ENCODE measurements around the gene ENPP1.

The ENPP1 gene

DNA sequence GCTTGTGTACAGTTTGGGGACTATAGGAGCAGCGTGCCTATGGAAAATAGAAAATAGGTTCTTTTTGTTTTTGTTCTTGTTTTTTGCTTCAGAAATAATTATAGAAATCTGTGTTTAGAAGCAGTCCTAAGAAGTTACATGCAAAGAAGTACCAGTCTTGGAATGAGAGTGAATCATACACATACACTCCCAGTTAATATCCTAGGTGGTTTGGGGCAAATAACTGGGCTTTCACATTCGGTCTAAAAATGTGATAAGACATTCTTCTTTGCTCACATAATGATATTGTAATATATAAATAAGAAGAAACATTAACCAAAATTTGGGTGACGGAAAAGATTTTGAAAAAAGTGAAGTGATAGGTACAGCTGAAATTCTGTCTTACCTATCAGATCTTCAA, 61.0 kb downstream of the ENPP1 start:
- intact Hi-C loops (cut with DNase I; ENCODE audit: low total_unique reads), result no loop called here
- no peaks in the 10 kb centered on the region for H3K27me3 ChIP-seq
- peaks cover 0 to 21% (median 0%) of the 10 kb centered on the region in 3 donors for H3K36me3 ChIP-seq
- no peaks in the 10 kb centered on the region for H3K9me3 ChIP-seq
- H3K27ac ChIP-seq, result no peak overlapping the region
- H3K4me1 ChIP-seq, result no peaks in the 10 kb centered on the region
- no peak for DNase-seq
- no peak overlapping the region for H3K4me3 ChIP-seq
- TF ChIP-seq, protein P1, sequence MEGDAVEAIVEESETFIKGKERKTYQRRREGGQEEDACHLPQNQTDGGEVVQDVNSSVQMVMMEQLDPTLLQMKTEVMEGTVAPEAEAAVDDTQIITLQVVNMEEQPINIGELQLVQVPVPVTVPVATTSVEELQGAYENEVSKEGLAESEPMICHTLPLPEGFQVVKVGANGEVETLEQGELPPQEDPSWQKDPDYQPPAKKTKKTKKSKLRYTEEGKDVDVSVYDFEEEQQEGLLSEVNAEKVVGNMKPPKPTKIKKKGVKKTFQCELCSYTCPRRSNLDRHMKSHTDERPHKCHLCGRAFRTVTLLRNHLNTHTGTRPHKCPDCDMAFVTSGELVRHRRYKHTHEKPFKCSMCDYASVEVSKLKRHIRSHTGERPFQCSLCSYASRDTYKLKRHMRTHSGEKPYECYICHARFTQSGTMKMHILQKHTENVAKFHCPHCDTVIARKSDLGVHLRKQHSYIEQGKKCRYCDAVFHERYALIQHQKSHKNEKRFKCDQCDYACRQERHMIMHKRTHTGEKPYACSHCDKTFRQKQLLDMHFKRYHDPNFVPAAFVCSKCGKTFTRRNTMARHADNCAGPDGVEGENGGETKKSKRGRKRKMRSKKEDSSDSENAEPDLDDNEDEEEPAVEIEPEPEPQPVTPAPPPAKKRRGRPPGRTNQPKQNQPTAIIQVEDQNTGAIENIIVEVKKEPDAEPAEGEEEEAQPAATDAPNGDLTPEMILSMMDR (IDR thresholded peaks at IDR 0.05), result no peak

DNA sequence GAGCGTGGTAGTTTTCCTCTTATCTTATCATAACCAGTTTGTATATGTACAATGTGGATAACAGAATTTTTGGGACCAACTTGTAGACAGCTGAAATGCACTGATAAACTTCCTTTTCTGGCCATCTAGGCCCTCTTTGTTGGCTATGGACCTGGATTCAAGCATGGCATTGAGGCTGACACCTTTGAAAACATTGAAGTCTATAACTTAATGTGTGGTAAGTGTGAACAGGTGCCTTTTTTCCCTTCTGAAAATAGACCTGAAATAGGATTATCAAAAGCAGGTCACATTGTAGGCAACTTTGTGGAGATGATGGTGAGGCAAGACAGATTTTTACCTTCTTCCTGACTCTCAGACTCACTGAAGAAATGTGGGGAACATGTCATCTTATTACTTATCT, 67.8 kb downstream of the ENPP1 start:
- intact Hi-C loops (cut with DNase I; ENCODE audit: low total_unique reads), result no loop called here
- DNase-seq, result no peak
- Histone ChIP-seq H3K9me3 (no peaks in the 10 kb centered on the region), H3K27me3 (no peaks in the 10 kb centered on the region), H3K4me1 (no peaks in the 10 kb centered on the region), H3K4me3 (no peak overlapping the region), H3K27ac (no peak overlapping the region), H3K36me3 (peaks cover 17 to 48% (median 34%) of the 10 kb centered on the region in 3 donors)
- TF ChIP-seq, protein P1 (IDR thresholded peaks at IDR 0.05), result no peak

DNA sequence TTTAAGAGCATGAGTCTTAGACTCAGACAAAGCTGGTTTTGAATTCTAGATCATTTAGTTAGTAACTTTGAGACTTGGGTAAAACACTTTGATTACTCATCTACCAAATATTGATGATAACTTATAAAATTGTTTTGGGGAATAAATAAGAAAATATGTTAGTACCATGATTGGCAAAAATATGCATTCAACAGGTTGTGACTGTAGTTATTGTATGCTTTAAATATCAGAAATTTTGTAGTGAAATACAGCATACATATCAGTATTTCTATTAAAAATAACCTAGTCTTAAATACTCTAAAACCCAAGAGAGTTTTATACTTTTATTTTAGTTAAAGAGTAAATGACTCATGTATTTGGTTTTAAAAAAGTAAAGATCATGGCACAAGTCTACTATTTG, 68.7 kb downstream of the ENPP1 start:
- Histone ChIP-seq H3K27ac (no peak overlapping the region), H3K4me1 (no peaks in the 10 kb centered on the region), H3K27me3 (no peaks in the 10 kb centered on the region), H3K4me3 (no peak overlapping the region), H3K36me3 (peaks cover 17 to 50% (median 36%) of the 10 kb centered on the region in 3 donors), H3K9me3 (no peaks in the 10 kb centered on the region)
- TF ChIP-seq, protein P1 (IDR thresholded peaks at IDR 0.05), result no peak
- no peak for DNase-seq
- intact Hi-C loops (cut with DNase I; ENCODE audit: low total_unique reads), result no loop called here

DNA sequence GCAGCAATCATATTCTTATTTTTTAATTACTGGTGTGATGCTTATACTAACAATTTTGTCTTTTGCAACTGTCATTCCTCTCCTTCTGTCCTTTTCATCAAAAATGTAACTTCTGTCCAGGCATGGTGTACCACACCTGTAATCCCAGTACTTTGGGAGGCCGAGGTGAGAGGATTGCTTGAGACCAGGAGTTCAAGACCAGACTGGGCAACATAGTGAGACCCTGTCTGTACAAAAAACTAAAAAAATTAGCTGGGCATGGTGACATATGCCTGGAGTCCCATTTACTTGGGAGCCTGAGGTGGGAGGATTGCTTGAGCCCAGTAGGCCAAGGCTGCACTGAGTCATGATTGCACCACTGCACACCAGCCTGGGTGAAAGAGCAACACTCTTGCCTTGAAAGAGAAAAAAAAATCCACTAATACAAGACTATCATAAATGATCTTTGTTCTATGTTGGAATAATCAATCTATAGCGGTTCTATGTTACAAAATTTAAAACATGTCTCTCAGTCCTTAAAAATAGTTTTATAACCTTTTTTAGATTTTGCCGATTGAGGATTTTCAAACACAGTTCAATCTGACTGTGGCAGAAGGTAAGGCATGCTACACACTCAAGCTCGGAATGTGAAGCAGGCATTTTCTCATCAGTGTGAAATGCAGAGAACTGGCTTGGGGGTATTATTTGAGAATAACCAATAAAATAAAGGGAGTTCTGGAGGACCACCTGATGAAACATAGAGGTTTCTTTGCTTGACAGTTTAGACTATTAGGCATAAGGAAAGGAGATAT, 70.4 kb downstream of the ENPP1 start:
- no peak overlapping the region for H3K27ac ChIP-seq
- H3K9me3 ChIP-seq, result no peaks in the 10 kb centered on the region
- TF ChIP-seq, protein P1 (IDR thresholded peaks at IDR 0.05), result no peak
- H3K4me1 ChIP-seq, result no peaks in the 10 kb centered on the region
- peaks cover 17 to 46% (median 36%) of the 10 kb centered on the region in 3 donors for H3K36me3 ChIP-seq
- H3K27me3 ChIP-seq, result no peaks in the 10 kb centered on the region
- H3K4me3 ChIP-seq, result no peak overlapping the region
- DNase-seq, result no peak
- intact Hi-C loops (cut with DNase I; ENCODE audit: low total_unique reads), result no loop called here

DNA sequence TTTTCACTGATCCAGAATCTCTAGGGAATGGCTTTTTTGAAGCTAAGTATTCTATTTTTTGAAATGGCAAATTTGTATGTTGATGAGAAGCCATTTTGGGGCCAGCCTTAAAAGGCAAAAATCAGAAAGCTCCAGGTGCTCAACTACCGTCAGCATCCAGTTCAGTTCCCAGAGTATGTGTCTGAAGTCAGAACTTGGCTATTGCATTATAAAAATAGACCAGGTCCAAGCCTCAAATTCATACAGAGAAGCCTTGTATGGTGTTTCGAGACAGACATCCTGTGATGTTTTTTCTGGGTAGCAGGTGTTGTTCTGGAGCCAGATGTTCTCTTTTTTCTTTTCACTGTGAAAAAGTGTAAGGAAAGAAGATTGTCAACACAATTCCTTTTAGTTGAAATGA, 75.2 kb downstream of the ENPP1 start:
- H3K27me3 ChIP-seq, result no peaks in the 10 kb centered on the region
- no peak overlapping the region for H3K27ac ChIP-seq
- no peaks in the 10 kb centered on the region for H3K4me1 ChIP-seq
- H3K9me3 ChIP-seq, result no peaks in the 10 kb centered on the region
- intact Hi-C loops (cut with DNase I; ENCODE audit: low total_unique reads), result no loop called here
- no peak for DNase-seq
- H3K36me3 ChIP-seq, result peaks cover 9 to 31% (median 29%) of the 10 kb centered on the region in 3 donors
- no peak overlapping the region for H3K4me3 ChIP-seq
- TF ChIP-seq, protein P1 (IDR thresholded peaks at IDR 0.05), result no peak
